GM10266 (cell line): Measurements from ENCODE around the gene PLCL1.

Source experiments
- DNase-seq: peaks from one replicate; pipeline ENCODE4 v3.0.0; 2012; ENCODE audit errors: extremely low spot score
- TF ChIP-seq, protein P1 (sequence below): IDR thresholded peaks from 2 replicates; pipeline ENCODE4 v1.5.1; 2012; ENCODE audit warnings: mild to moderate bottlenecking, low read depth; ENCODE audit not compliant: control insufficient read depth, insufficient read depth; ENCODE audit errors: missing control alignments

The PLCL1 gene

DNA sequence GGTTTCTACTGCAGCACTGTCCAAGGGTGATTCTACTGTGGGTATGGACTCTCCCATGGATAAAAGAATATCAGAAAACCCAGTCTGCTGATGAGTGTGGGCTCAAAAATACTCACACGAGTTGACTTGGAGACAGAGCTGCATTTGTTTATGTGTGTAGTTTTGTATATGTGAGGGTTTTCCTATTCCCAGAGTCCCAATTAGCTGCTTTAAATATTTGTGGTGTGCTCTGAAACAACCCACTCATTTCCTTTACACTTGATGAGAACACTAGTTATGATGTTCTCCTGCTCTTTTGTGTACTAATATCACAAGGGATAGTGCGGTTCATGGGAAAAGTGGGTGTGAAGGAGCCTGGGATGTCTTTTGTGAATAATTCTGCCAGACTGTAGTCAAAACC lies 337.3 kb downstream of the PLCL1 start:
- no peak for DNase-seq
- TF ChIP-seq, protein P1, sequence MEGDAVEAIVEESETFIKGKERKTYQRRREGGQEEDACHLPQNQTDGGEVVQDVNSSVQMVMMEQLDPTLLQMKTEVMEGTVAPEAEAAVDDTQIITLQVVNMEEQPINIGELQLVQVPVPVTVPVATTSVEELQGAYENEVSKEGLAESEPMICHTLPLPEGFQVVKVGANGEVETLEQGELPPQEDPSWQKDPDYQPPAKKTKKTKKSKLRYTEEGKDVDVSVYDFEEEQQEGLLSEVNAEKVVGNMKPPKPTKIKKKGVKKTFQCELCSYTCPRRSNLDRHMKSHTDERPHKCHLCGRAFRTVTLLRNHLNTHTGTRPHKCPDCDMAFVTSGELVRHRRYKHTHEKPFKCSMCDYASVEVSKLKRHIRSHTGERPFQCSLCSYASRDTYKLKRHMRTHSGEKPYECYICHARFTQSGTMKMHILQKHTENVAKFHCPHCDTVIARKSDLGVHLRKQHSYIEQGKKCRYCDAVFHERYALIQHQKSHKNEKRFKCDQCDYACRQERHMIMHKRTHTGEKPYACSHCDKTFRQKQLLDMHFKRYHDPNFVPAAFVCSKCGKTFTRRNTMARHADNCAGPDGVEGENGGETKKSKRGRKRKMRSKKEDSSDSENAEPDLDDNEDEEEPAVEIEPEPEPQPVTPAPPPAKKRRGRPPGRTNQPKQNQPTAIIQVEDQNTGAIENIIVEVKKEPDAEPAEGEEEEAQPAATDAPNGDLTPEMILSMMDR = no peak

DNA sequence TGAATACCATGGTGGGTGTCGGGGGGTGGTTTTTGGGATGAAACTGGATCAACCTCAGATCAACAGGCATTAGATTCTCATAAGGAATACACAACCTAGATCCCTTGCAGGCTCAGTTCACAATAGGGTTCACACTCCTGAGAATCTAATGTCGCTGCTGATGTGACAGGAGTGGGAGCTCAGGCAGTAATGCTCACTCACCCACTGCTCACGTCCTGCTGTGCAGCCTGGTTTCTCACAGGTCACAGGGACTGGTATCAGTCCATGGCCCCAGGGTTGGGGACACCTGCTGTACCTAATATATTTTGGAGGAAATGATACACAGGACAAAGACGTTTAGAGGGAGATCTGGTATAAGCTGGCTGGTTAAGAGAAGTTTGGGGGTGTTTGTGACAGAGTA lies 338.8 kb downstream of the PLCL1 start:
- TF ChIP-seq, protein P1 = no peak
- DNase-seq = no peak

DNA sequence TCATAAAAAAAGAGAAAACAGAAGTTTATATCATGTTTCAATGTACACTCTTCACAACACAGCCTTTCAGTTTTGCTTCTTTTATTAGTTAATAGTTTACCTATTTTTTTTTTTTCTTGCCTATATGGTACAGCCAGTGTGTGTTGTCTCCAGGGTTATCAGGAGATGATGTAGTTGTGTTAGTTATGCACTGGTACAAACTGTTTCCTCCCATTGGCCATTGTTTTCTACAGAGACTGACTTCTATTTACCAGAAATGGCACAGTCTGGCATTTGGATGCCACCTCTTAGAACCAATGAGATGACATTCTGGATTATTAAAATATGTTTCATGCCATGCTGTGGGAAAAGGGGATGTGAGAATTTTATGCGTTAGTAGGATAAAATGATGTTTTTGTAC lies 339.4 kb downstream of the PLCL1 start:
- TF ChIP-seq, protein P1 = no peak
- no peak for DNase-seq

DNA sequence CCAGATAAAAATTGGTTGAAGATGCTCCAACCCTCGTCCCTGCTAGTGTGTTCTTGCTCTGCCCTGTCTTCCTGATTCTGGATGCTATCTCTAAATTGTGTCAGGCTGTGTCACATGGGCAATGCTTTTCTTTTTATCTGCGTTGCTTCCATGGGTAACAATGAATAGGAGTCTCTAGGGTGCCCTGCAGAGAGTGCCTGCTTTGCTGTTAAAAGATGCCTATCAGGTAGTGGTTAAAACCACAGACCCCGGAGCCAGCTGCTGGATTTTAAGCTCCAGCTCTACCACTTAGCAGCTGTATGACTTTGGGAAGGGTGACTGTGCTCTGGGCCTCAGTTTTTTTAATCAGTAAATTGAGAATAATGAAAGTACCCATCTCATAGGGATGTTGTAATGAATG lies 340.3 kb downstream of the PLCL1 start:
- TF ChIP-seq, protein P1 = no peak
- DNase-seq = no peak

DNA sequence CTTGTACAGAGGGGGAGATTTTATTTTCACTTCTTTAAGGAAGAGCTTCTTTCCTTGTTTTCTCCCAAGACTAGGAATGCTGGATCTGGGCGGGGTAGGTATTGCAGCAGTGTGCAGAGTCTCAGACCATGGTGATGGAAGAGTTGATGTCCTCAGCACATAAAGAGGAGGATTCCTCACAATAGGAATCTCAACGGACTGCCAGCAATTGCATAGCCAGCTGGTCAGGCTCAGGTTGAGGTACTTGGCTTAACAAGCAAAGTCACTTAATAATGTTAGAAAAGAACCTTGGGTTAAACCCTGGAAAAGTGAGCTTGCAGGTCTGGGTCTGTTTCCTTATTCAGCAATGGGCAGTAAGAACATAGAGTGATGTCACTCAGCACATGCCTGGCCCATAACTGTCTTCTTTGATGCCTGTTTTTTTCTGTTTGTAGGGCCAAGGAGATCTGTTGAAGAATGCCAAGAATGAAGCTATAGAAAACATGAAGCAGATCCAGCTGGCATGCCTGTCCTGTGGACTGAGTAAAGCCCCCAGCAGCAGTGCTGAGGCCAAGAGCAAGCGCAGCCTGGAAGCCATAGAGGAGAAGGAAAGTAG lies 342.1 kb downstream of the PLCL1 start:
- DNase-seq = no peak
- TF ChIP-seq, protein P1 = no peak

DNA sequence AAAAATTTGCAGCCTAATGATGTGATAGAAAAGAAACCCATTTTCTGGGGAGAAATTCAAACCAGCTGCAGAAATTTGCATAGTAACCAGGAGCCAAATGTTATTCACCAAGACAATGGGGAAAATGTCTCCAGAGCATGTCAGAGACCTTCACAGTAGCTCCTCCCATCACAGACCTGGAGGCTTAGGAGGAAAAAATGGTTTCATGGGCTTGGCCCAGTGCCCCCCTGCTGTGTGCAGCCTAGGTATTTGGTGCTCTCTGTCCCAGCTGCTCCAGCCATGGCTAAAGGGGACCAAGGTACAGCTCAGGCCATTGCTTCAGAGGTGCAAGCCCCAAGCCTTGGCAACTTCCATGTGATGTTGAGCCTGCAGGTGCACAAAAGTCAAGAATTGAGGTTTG lies 352.9 kb downstream of the PLCL1 start:
- TF ChIP-seq, protein P1 = no peak
- DNase-seq = no peak

DNA sequence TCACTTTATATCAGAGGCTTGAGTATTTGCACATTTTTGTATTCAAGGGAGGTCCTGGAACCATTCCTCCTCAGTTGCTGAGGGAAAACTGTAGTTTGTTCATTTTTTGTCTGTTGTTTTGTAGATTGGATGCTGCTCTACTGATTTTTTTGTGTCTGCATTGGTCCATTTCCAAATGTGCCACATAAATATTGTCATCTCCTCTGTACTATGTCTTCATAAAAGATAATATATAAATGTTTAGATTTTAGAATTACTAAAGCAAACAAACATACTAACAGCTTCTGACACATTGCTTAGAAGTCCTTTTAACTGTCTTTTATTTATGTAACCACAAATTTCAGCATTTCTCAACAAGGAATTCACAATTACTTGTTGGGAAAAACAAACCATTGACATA lies 356.8 kb downstream of the PLCL1 start:
- TF ChIP-seq, protein P1 = no peak
- DNase-seq = no peak
